Prostate gland (tissue), 2 donors: ENCODE data around the gene CITED2.

ENCODE experiments used
- POLR2A ChIP-seq: fragments of 450-650 bp; IDR thresholded peaks from one replicate; pipeline ENCODE4 v1.6.1; 2016; ENCODE audit warnings: antibody characterized with exemption, mild to moderate bottlenecking
- POLR2AphosphoS5 ChIP-seq: sonication (generic); formaldehyde crosslinking; IDR thresholded peaks from one replicate; pipeline ENCODE4 v1.6.1; 2017; ENCODE audit warnings: antibody characterized with exemption
- TF ChIP-seq, protein P1 (sequence below), 4 experiments: fragments of 200-600 bp in 2 of 4; fragments of 450-650 bp in 2 of 4; sonication (generic) in 2 of 4; IDR thresholded peaks; 1 replicate in 3 of 4; 2 replicates in 1 of 4; pipeline ENCODE4 v1.5.1; 2016 to 2019; ENCODE audit warnings: antibody characterized with exemption in 4 of 4, mild to moderate bottlenecking in 2 of 4, moderate library complexity in 2 of 4

DNA sequence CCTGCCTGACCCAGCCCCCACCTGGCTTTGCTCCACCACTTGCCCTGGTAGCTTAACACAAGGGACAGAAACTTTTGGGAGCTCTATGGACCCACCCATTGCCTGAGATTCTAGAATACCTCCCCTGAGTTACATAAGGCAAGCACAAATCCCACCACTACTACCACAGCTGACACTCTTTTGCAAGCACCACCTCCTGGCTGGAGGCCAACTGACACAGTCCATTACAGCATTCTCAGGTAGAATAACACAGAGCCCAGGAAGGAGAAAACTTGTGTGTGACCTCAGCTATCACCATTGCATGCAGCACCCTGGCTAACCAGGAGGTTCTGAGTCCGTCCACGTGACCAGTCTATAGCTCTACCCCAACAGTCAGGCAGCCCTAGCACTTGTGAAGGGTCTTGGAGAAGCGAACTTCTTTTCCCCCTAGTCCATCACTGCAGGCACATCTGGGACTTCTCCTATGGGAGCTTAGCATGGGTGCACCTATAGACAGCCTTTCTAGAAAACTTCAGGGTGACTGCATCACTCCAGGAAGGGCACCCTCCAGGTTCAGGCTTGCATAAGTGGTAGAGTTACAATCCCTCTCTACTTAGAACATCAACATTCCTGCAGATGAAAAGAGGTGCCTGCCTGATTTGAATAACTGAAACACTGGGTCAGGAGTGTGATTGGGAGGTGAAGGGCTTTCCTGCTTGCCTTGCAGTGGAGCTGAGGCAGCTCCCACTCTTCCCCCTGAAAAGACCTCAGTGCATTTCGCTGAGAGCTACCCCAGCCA lies 30.1 kb downstream of the CITED2 start:
- TF ChIP-seq, protein P1, sequence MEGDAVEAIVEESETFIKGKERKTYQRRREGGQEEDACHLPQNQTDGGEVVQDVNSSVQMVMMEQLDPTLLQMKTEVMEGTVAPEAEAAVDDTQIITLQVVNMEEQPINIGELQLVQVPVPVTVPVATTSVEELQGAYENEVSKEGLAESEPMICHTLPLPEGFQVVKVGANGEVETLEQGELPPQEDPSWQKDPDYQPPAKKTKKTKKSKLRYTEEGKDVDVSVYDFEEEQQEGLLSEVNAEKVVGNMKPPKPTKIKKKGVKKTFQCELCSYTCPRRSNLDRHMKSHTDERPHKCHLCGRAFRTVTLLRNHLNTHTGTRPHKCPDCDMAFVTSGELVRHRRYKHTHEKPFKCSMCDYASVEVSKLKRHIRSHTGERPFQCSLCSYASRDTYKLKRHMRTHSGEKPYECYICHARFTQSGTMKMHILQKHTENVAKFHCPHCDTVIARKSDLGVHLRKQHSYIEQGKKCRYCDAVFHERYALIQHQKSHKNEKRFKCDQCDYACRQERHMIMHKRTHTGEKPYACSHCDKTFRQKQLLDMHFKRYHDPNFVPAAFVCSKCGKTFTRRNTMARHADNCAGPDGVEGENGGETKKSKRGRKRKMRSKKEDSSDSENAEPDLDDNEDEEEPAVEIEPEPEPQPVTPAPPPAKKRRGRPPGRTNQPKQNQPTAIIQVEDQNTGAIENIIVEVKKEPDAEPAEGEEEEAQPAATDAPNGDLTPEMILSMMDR (IDR thresholded peaks at IDR 0.05) = no peak
- TF ChIP-seq POLR2A (no peak), POLR2AphosphoS5 (no peak)
